Embryonic facial prominence (tissue), 1 donor: ENCODE measurements around the gene HMGXB4.

Experiments
- DNase-seq: peaks from one replicate; pipeline ENCODE4 v3.0.0-alpha.2; 2016; ENCODE audit errors: extremely low spot score

HMGXB4 gene

GRCh38 chr22:35326854-35327562 is 69.7 kb downstream of the HMGXB4 start:
- DNase-seq, result no peak

GRCh38 chr22:35327690-35328471 is 70.6 kb downstream of the HMGXB4 start:
- DNase-seq, result no peak

GRCh38 chr22:35328472-35328885 is 71.2 kb downstream of the HMGXB4 start:
- DNase-seq, result no peak

- no peak for DNase-seq
Observed at GRCh38 chr22:35329114-35329847, 72.0 kb downstream of the HMGXB4 start.

- DNase-seq, result no peak
Observed at GRCh38 chr22:35330258-35330861, 73.1 kb downstream of the HMGXB4 start.

- DNase-seq, result no peak
Observed at GRCh38 chr22:35332278-35332677, 75.0 kb downstream of the HMGXB4 start.

- DNase-seq, result no peak
Observed at GRCh38 chr22:35333220-35333619, 75.9 kb downstream of the HMGXB4 start.

- DNase-seq, result no peak
Observed at GRCh38 chr22:35334004-35334403, 76.7 kb downstream of the HMGXB4 start.

- no peak for DNase-seq
Observed at GRCh38 chr22:35335468-35335867, 78.2 kb downstream of the HMGXB4 start.

GRCh38 chr22:35335936-35336781 is 78.9 kb downstream of the HMGXB4 start:
- no peak for DNase-seq

GRCh38 chr22:35337932-35338331 is 80.6 kb downstream of the HMGXB4 start:
- no peak for DNase-seq

GRCh38 chr22:35341090-35341874 is 84.0 kb downstream of the HMGXB4 start:
- DNase-seq, result no peak

- DNase-seq, result no peak
Observed at GRCh38 chr22:35342390-35342789, 85.1 kb downstream of the HMGXB4 start.

- DNase-seq, result no peak
Observed at GRCh38 chr22:35343664-35344550, 86.6 kb downstream of the HMGXB4 start.

GRCh38 chr22:35344956-35345690 is 87.8 kb downstream of the HMGXB4 start:
- no peak for DNase-seq
